H9 (cell line): ENCODE measurements around the gene CXCL3. TPM values are rescaled to one million over a fixed set of nuclear protein-coding genes. Genes with fewer than 3 reads are reported as not detected.

Source experiments
- DNase-seq: peaks from one replicate; pipeline ENCODE4 v3.0.0-alpha.2; 2017
- H2AFZ ChIP-seq: one replicate; pipeline ENCODE4 v1.6.1; 2013; ENCODE audit warnings: mild to moderate bottlenecking, low read length, control low read depth, moderate library complexity
- H2AK5ac ChIP-seq: 2 replicates; pipeline ENCODE4 v1.6.1; 2013; ENCODE audit warnings: low read length, control low read depth, mixed read lengths; ENCODE audit not compliant: insufficient read length
- H2BK120ac ChIP-seq: one replicate; pipeline ENCODE4 v1.6.1; 2013; ENCODE audit warnings: low read depth, mild to moderate bottlenecking, low read length, control low read depth, inconsistent platforms; ENCODE audit not compliant: poor library complexity, severe bottlenecking
- H2BK12ac ChIP-seq: 2 replicates; pipeline ENCODE4 v1.6.1; 2013; ENCODE audit warnings: low read length, control low read depth, mixed read lengths, low read depth; ENCODE audit not compliant: insufficient read length
- H2BK15ac ChIP-seq: 2 replicates; pipeline ENCODE4 v1.6.1; 2013; ENCODE audit warnings: low read depth, low read length, control low read depth
- H2BK20ac ChIP-seq: one replicate; pipeline ENCODE4 v1.6.1; 2013; ENCODE audit warnings: low read depth, mild to moderate bottlenecking, low read length, control low read depth, inconsistent platforms; ENCODE audit not compliant: poor library complexity, severe bottlenecking
- H2BK5ac ChIP-seq: 2 replicates; pipeline ENCODE4 v1.6.1; 2013; ENCODE audit warnings: low read length, control low read depth, mixed read lengths; ENCODE audit not compliant: insufficient read length
- H3K14ac ChIP-seq: 2 replicates; pipeline ENCODE4 v1.6.1; 2013; ENCODE audit warnings: low read length, control low read depth; ENCODE audit not compliant: insufficient read depth
- H3K18ac ChIP-seq: 2 replicates; pipeline ENCODE4 v1.6.1; 2013; ENCODE audit warnings: low read depth, mild to moderate bottlenecking, mixed read lengths, low read length, control low read depth; ENCODE audit not compliant: insufficient read length
- H3K23ac ChIP-seq: 2 replicates; pipeline ENCODE4 v1.6.1; 2013; ENCODE audit warnings: low read length, control low read depth, mixed read lengths, low read depth; ENCODE audit not compliant: insufficient read length
- H3K23me2 ChIP-seq: 2 replicates; pipeline ENCODE4 v1.6.1; 2013; ENCODE audit warnings: low read depth, mild to moderate bottlenecking, mixed read lengths, low read length, control low read depth; ENCODE audit not compliant: insufficient read length, poor library complexity, severe bottlenecking
- H3K27ac ChIP-seq: 2 replicates; pipeline ENCODE4 v1.5.1; 2013; ENCODE audit warnings: low read length, control low read depth, mixed read lengths, low read depth; ENCODE audit not compliant: insufficient read length
- H3K27me3 ChIP-seq: 2 replicates; pipeline ENCODE4 v1.6.1; 2013; ENCODE audit warnings: low read length, control low read depth, inconsistent platforms; ENCODE audit not compliant: insufficient read depth
- H3K4ac ChIP-seq: 2 replicates; pipeline ENCODE4 v1.6.1; 2013; ENCODE audit warnings: low read depth, mild to moderate bottlenecking, control low read depth, inconsistent platforms, low read length, moderate library complexity
- H3K4me1 ChIP-seq: 2 replicates; pipeline ENCODE4 v1.6.1; 2013; ENCODE audit warnings: low read length, control low read depth, inconsistent platforms; ENCODE audit not compliant: insufficient read depth
- H3K4me2 ChIP-seq: 2 replicates; pipeline ENCODE4 v1.6.1; 2013; ENCODE audit warnings: low read length, control low read depth, mixed read lengths; ENCODE audit not compliant: insufficient read length, insufficient read depth
- H3K56ac ChIP-seq: 2 replicates; pipeline ENCODE4 v1.6.1; 2013; ENCODE audit warnings: low read depth, mild to moderate bottlenecking, mixed read lengths, low read length, control low read depth; ENCODE audit not compliant: insufficient read length
- H3K79me1 ChIP-seq: 2 replicates; pipeline ENCODE4 v1.6.1; 2013; ENCODE audit warnings: low read depth, mild to moderate bottlenecking, moderate library complexity, low read length, control low read depth, inconsistent platforms; ENCODE audit not compliant: insufficient read depth, poor library complexity, severe bottlenecking
- H3K79me2 ChIP-seq: 2 replicates; pipeline ENCODE4 v1.6.1; 2013; ENCODE audit warnings: low read length, control low read depth, inconsistent platforms; ENCODE audit not compliant: insufficient read depth
- H3K9ac ChIP-seq: 2 replicates; pipeline ENCODE4 v1.6.1; 2013; ENCODE audit warnings: low read length, control low read depth, mixed read lengths; ENCODE audit not compliant: insufficient read length; ENCODE audit errors: extremely low read depth
- H3K9me3 ChIP-seq: one replicate; pipeline ENCODE4 v1.6.1; 2013; ENCODE audit warnings: low read depth, low read length, inconsistent platforms; ENCODE audit not compliant: control insufficient read depth
- H3T11ph ChIP-seq: one replicate; pipeline ENCODE4 v1.6.1; 2013; ENCODE audit warnings: mild to moderate bottlenecking, low read length, control low read depth, inconsistent platforms
- H4K20me1 ChIP-seq: one replicate; pipeline ENCODE4 v1.6.1; 2013; ENCODE audit not compliant: control insufficient read depth, insufficient read length, insufficient read depth
- H4K5ac ChIP-seq: 2 replicates; pipeline ENCODE4 v1.6.1; 2013; ENCODE audit warnings: low read depth, mild to moderate bottlenecking, mixed read lengths, low read length, control low read depth; ENCODE audit not compliant: insufficient read length
- H4K8ac ChIP-seq: replicated peaks from 2 replicates; pipeline ENCODE4 v1.6.1; 2013; ENCODE audit warnings: low read length, control low read depth, mixed read lengths, low read depth; ENCODE audit not compliant: insufficient read length
- H4K91ac ChIP-seq: 2 replicates; pipeline ENCODE4 v1.6.1; 2013; ENCODE audit warnings: low read depth, mild to moderate bottlenecking, moderate library complexity, mixed read lengths, low read length, control low read depth; ENCODE audit not compliant: insufficient read length
- H3K27ac Mint-ChIP-seq, 3 experiments: 2 replicates in 2 of 3; 3 replicates in 1 of 3; pipeline ENCODE4 v1.8.0; 2020 to 2021; ENCODE audit warnings: mixed read lengths in 3 of 3, mild to moderate bottlenecking in 1 of 3, moderate library complexity in 1 of 3
- H3K27me3 Mint-ChIP-seq: 2 replicates; pipeline ENCODE4 v1.8.0; 2021; ENCODE audit warnings: low read depth, mild to moderate bottlenecking, moderate library complexity, mixed read lengths
- H3K36me3 Mint-ChIP-seq, 3 experiments: 2 replicates in 2 of 3; 3 replicates in 1 of 3; pipeline ENCODE4 v1.8.0; 2020 to 2021; ENCODE audit warnings: low read depth in 3 of 3, mixed read lengths in 3 of 3; ENCODE audit not compliant: insufficient read depth in 1 of 3
- H3K4me1 Mint-ChIP-seq, 2 experiments: 2 replicates each; pipeline ENCODE4 v1.8.0; 2020; ENCODE audit warnings: mixed read lengths in 2 of 2
- H3K4me3 Mint-ChIP-seq, 2 experiments: 2 replicates in 1 of 2; 3 replicates in 1 of 2; pipeline ENCODE4 v1.8.0; 2020 to 2021; ENCODE audit warnings: mild to moderate bottlenecking in 2 of 2, mixed read lengths in 2 of 2, moderate library complexity in 1 of 2
- H3K9me3 Mint-ChIP-seq, 2 experiments: 2 replicates in 1 of 2; 3 replicates in 1 of 2; pipeline ENCODE4 v1.8.0; 2020; ENCODE audit warnings: mild to moderate bottlenecking in 2 of 2, mixed read lengths in 2 of 2, moderate library complexity in 1 of 2
- WGBS: extraction: QIAGEN DNeasy Blood & Tissue Kit; methylation state at CpG from one replicate; pipeline ENCODE4 v1.1.7; 2013; ENCODE audit warnings: missing lambda C conversion rate, low lambda C conversion rate, mixed read lengths; ENCODE audit not compliant: insufficient read length; ENCODE audit errors: extremely low coverage; 5-methylcytosine and 5-hydroxymethylcytosine counted together
- total RNA-seq: library from RNA; stranded (reverse); gene quantifications from 2 replicates; pipeline ENCODE4 v1.2.1, GENCODE V29; 2021
- TF ChIP-seq, protein P1 (sequence below): fragments of 200-600 bp; sonication (generic); conservative IDR thresholded peaks from 3 replicates; pipeline ENCODE4 v1.8.0; 2021; ENCODE audit warnings: antibody characterized with exemption, mild to moderate bottlenecking

Gene CXCL3
- total RNA-seq, 1 experiment from 2014 or later, result 3.7 TPM

DNA sequence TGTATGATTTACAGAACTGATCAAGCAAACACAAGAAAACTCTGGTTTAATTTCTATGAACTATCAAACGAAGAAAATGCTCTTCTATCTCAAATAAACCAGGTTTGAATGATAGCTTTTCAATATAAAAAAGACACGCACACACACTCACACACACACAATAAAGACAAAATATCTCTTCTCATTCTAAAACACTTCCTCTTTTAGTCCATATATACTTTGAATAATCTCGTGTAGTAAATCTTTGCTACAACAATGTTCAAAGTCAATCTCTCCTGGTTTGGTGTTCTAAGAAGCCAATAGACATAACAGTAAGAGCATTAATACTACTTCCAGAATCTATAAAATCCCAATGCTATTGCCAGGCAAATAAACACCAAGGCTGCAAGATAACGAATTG lies 47.2 kb upstream of the CXCL3 start:
- Histone ChIP-seq H2BK120ac (no peak overlapping the region), H3K14ac (no peak overlapping the region), H3K18ac (no peak overlapping the region), H3K23ac (no peak overlapping the region), H3K23me2 (no peaks in the 10 kb centered on the region), H4K91ac (no peak overlapping the region), H2BK5ac (no peak overlapping the region), H2AK5ac (no peak overlapping the region), H4K8ac (no peak overlapping the region), H3K79me2 (no peaks in the 10 kb centered on the region), H4K20me1 (no peaks in the 10 kb centered on the region), H2AFZ (no peak overlapping the region), H3K27ac (no peak overlapping the region), H2BK20ac (no peak overlapping the region), H2BK15ac (no peak overlapping the region), H4K5ac (no peak overlapping the region), H3K9ac (no peak overlapping the region), H3T11ph (no peak overlapping the region), H3K27me3 (no peaks in the 10 kb centered on the region), H3K4me2 (no peak overlapping the region), H3K4me1 (no peaks in the 10 kb centered on the region; the same call in 1 of the 2 replicates), H3K79me1 (no peaks in the 10 kb centered on the region), H3K4ac (no peak overlapping the region), H3K9me3 (no peaks in the 10 kb centered on the region), H2BK12ac (no peak overlapping the region), H3K56ac (no peak overlapping the region)
- Mint-ChIP-seq H3K4me3 (no peak overlapping the region), H3K27ac (no peak overlapping the region), H3K9me3 (no peaks in the 10 kb centered on the region), H3K4me1 (peaks cover 0 to 4% of the 10 kb centered on the region in 2 experiments; a peak in 1 of 4 replicates), H3K27me3 (no peaks in the 10 kb centered on the region), H3K36me3 (no peaks in the 10 kb centered on the region)
- TF ChIP-seq, protein P1, sequence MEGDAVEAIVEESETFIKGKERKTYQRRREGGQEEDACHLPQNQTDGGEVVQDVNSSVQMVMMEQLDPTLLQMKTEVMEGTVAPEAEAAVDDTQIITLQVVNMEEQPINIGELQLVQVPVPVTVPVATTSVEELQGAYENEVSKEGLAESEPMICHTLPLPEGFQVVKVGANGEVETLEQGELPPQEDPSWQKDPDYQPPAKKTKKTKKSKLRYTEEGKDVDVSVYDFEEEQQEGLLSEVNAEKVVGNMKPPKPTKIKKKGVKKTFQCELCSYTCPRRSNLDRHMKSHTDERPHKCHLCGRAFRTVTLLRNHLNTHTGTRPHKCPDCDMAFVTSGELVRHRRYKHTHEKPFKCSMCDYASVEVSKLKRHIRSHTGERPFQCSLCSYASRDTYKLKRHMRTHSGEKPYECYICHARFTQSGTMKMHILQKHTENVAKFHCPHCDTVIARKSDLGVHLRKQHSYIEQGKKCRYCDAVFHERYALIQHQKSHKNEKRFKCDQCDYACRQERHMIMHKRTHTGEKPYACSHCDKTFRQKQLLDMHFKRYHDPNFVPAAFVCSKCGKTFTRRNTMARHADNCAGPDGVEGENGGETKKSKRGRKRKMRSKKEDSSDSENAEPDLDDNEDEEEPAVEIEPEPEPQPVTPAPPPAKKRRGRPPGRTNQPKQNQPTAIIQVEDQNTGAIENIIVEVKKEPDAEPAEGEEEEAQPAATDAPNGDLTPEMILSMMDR, result no peak
- DNase-seq, result no peak
- WGBS, result no CpG with 5 or more reads among the region's 4 CpGs
